IMR-90 (cell line): ENCODE measurements around the gene HSPA1L. TPM values are rescaled to one million over a fixed set of nuclear protein-coding genes. Genes with fewer than 3 reads are reported as not detected.

Source experiments
- ATAC-seq: fragments of 200-7000 bp; cut with Tn5 transposase; 2 replicates; pipeline ENCODE4 v1.9.1; 2020; ENCODE audit warnings: low read depth, mild to moderate bottlenecking, moderate library complexity
- BruUV-seq: library from RNA; stranded (reverse); fragments of 400-500 nt; replicated peaks from 2 replicates; lab custom pipeline; 2021; lab: Mats Ljungman, UMichigan
- CTCF ChIA-PET: fragments of 300-600 bp; formaldehyde crosslinking; extraction: SDS; loops from one replicate; lab custom pipeline; 2021; ENCODE audit warnings: antibody characterized with exemption; lab: Yijun Ruan, JAX
- POLR2A ChIA-PET: fragments of 300-600 bp; sonication (Branson Sonifier 250); formaldehyde crosslinking; loops from one replicate; lab custom pipeline; 2022; ENCODE audit warnings: antibody characterized with exemption; ENCODE audit not compliant: unreplicated experiment; lab: Charles Lee
- DNase-seq: peaks from one replicate; pipeline ENCODE4 v3.0.0; 2013
- H2AFZ ChIP-seq: replicated peaks from 2 replicates; pipeline ENCODE3; 2013; ENCODE audit warnings: low read length, mild to moderate bottlenecking; ENCODE audit not compliant: poor library complexity
- H2AK5ac ChIP-seq: 2 replicates; pipeline ENCODE4 v1.6.1; 2013; ENCODE audit warnings: low read depth, low read length, inconsistent platforms
- H2AK9ac ChIP-seq: replicated peaks from 2 replicates; pipeline ENCODE3; 2013; ENCODE audit warnings: mild to moderate bottlenecking, low read depth, low read length, moderate library complexity; ENCODE audit not compliant: poor library complexity
- H2BK120ac ChIP-seq: 2 replicates; pipeline ENCODE4 v1.6.1; 2013; ENCODE audit warnings: low read depth, low read length, inconsistent platforms
- H2BK15ac ChIP-seq: 3 replicates; pipeline ENCODE4 v1.6.1; 2013; ENCODE audit warnings: low read depth, low read length, inconsistent platforms
- H2BK20ac ChIP-seq: 2 replicates; pipeline ENCODE4 v1.6.1; 2013; ENCODE audit warnings: low read depth, mild to moderate bottlenecking, inconsistent platforms, low read length, moderate library complexity
- H2BK5ac ChIP-seq: 2 replicates; pipeline ENCODE4 v1.6.1; 2013; ENCODE audit warnings: mild to moderate bottlenecking, low read depth, low read length, inconsistent platforms; ENCODE audit not compliant: poor library complexity, severe bottlenecking
- H3K14ac ChIP-seq: replicated peaks from 2 replicates; pipeline ENCODE4 v1.6.1; 2013; ENCODE audit warnings: low read depth, low read length, inconsistent platforms
- H3K18ac ChIP-seq: 2 replicates; pipeline ENCODE4 v1.6.1; 2013; ENCODE audit warnings: low read depth, low read length, control low read depth
- H3K23ac ChIP-seq: 2 replicates; pipeline ENCODE4 v1.6.1; 2013; ENCODE audit warnings: low read depth, low read length, inconsistent platforms
- H3K27ac ChIP-seq: 2 replicates; pipeline ENCODE4 v1.5.1; 2013; ENCODE audit warnings: mild to moderate bottlenecking, control low read depth, low read length; ENCODE audit not compliant: insufficient read depth
- H3K27me3 ChIP-seq: 2 replicates; pipeline ENCODE4 v1.6.1; 2013; ENCODE audit warnings: low read length; ENCODE audit not compliant: control insufficient read depth, insufficient read depth
- H3K36me3 ChIP-seq: 2 replicates; pipeline ENCODE4 v1.6.1; 2013; ENCODE audit warnings: low read length, mixed read lengths; ENCODE audit not compliant: control insufficient read depth, insufficient read depth
- H3K4ac ChIP-seq: 2 replicates; pipeline ENCODE4 v1.6.1; 2013; ENCODE audit warnings: low read depth, low read length, inconsistent platforms
- H3K4me1 ChIP-seq: 2 replicates; pipeline ENCODE4 v1.6.1; 2013; ENCODE audit warnings: low read length, mixed read lengths; ENCODE audit not compliant: control insufficient read depth, insufficient read depth
- H3K4me2 ChIP-seq: 2 replicates; pipeline ENCODE4 v1.6.1; 2013; ENCODE audit warnings: low read depth, mild to moderate bottlenecking, control low read depth, low read length, moderate library complexity
- H3K4me3 ChIP-seq: 2 replicates; pipeline ENCODE4 v1.5.1; 2013; ENCODE audit warnings: low read depth, mild to moderate bottlenecking, control low read depth, low read length, moderate library complexity; ENCODE audit not compliant: insufficient read depth
- H3K56ac ChIP-seq: 2 replicates; pipeline ENCODE4 v1.6.1; 2013; ENCODE audit warnings: low read length, inconsistent platforms; ENCODE audit not compliant: insufficient read depth; ENCODE audit errors: extremely low read depth
- H3K79me1 ChIP-seq, 2 experiments: 2 replicates each; pipeline ENCODE4 v1.6.1; 2013; ENCODE audit warnings: low read length in 2 of 2, inconsistent platforms in 1 of 2, low read depth in 1 of 2
- H3K9ac ChIP-seq: 2 replicates; pipeline ENCODE4 v1.6.1; 2013; ENCODE audit warnings: low read depth, low read length, control low read depth
- H3K9me1 ChIP-seq: 2 replicates; pipeline ENCODE4 v1.6.1; 2013; ENCODE audit warnings: low read length, inconsistent platforms; ENCODE audit not compliant: insufficient read depth
- H3K9me3 ChIP-seq: 2 replicates; pipeline ENCODE4 v1.6.1; 2013; ENCODE audit warnings: low read length; ENCODE audit not compliant: control insufficient read depth, insufficient read depth
- H4K20me1 ChIP-seq: 2 replicates; pipeline ENCODE4 v1.6.1; 2013; ENCODE audit warnings: low read length, inconsistent platforms; ENCODE audit not compliant: insufficient read depth
- H4K5ac ChIP-seq: 2 replicates; pipeline ENCODE4 v1.6.1; 2013; ENCODE audit warnings: mild to moderate bottlenecking, low read depth, low read length, control low read depth
- H4K8ac ChIP-seq, 2 experiments: 2 replicates each; pipeline ENCODE4 v1.6.1; 2013; ENCODE audit warnings: low read depth in 2 of 2, low read length in 2 of 2, control low read depth in 1 of 2, inconsistent platforms in 1 of 2
- H4K91ac ChIP-seq: 2 replicates; pipeline ENCODE4 v1.6.1; 2013; ENCODE audit warnings: low read depth, low read length, inconsistent platforms; ENCODE audit not compliant: insufficient read depth
- CTCF ChIP-seq: conservative IDR thresholded peaks from 2 replicates; pipeline ENCODE4 v1.5.1; 2012; ENCODE audit warnings: mild to moderate bottlenecking, low read depth, low read length, improper control_type of control experiment
- WGBS, 2 experiments: methylation state at CpG; one replicate each; pipeline versions ENCODE4 v1.1.5 to v1.1.7; 2013; ENCODE audit warnings: missing lambda C conversion rate in 2 of 2; ENCODE audit not compliant: insufficient read length in 1 of 2; ENCODE audit errors: extremely low coverage in 2 of 2; 5-methylcytosine and 5-hydroxymethylcytosine counted together
- dilution Hi-C: fragments of 300-500 bp; cut with HindIII; formaldehyde crosslinking; loops from one replicate; pipeline ENCODE4 v1.14.3; 2018; ENCODE audit warnings: low sequenced_read_pairs; ENCODE audit not compliant: unreplicated experiment
- in situ Hi-C: fragments of 300-500 bp; cut with MboI; formaldehyde crosslinking; loops from 3 replicates; pipeline ENCODE4 v1.14.3; 2019; ENCODE audit warnings: low sequenced_read_pairs, inconsistent platforms, mixed read lengths
- intact Hi-C: fragments of 100-400 bp; cut with micrococcal nuclease; formaldehyde crosslinking; loops from 2 replicates; pipeline ENCODE4 v1.10.0; 2022
- polyA plus RNA-seq, 3 experiments: library from polyadenylated mRNA; depleted of rRNA; stranded (reverse); fragments of >200 nt; gene quantifications; 2 replicates each; pipeline ENCODE4 v1.2.3, GENCODE V29; 2012; ENCODE audit warnings: low replicate concordance in 1 of 3
- total RNA-seq: library from RNA; depleted of rRNA; stranded (reverse); fragments of >200 nt; gene quantifications from 2 replicates; pipeline ENCODE4 v1.2.3, GENCODE V29; 2012

HSPA1L gene
- total and polyA plus RNA-seq, 2 of the 4 experiments (the other 2 are of a cell fraction) = 0.97 to 1.3 TPM

- in situ Hi-C loops = no loop called here
Observed at GRCh38 chr6:31778193-31778592, 36.9 kb downstream of the HSPA1L start.

More at GRCh38 chr6:31778193-31778592, 36.9 kb downstream of the HSPA1L start:
- Histone ChIP-seq H3K79me1 (0 out of 4 replicates have a peak, but pooled peaks cover 0 to 2% of the 10 kb centered on the region in 2 experiments), H2AFZ (no peak overlapping the region), H3K4me3 (no peak overlapping the region), H2BK20ac (no peak overlapping the region), H4K5ac (no peak overlapping the region), H3K27ac (no peak overlapping the region), H3K9me3 (no peaks in the 10 kb centered on the region), H3K18ac (no peak overlapping the region), H3K14ac (no peak overlapping the region), H3K9me1 (0 out of 2 replicates have a peak, but pooled peaks cover 8% of the 10 kb centered on the region), H4K20me1 (no peaks in the 10 kb centered on the region), H3K9ac (no peak overlapping the region), H3K27me3 (no peaks in the 10 kb centered on the region), H2AK5ac (no peak overlapping the region), H3K4me2 (no peak overlapping the region), H3K4me1 (peaks cover 10% of the 10 kb centered on the region), H2BK120ac (no peak overlapping the region), H2AK9ac (no peak overlapping the region), H2BK5ac (no peak overlapping the region), H3K23ac (no peak overlapping the region), H4K8ac (no peak overlapping the region), H3K56ac (no peak overlapping the region), H2BK15ac (no peak overlapping the region), H3K36me3 (peaks cover 48% of the 10 kb centered on the region), H4K91ac (no peak overlapping the region), H3K4ac (no peak overlapping the region)
- WGBS, 2 experiments = 100% methylated on average over 1 of the region's 5 CpGs; no CpG with 5 or more reads in 1 of the 2 experiments
- ATAC-seq (no peak), DNase-seq (no peak)
- ChIA-PET CTCF (no interaction called here), POLR2A (no interaction called here)
- no TSS peak for BruUV-seq
- intact Hi-C loops (no loop called here), dilution Hi-C loops (no loop called here)
- no peak for TF ChIP-seq CTCF
